ENCODE results near the gene PYGL.
A peak's percentile ranks its signal among the peaks of the same experiment; 100 is the strongest.

Gene PYGL

DNA sequence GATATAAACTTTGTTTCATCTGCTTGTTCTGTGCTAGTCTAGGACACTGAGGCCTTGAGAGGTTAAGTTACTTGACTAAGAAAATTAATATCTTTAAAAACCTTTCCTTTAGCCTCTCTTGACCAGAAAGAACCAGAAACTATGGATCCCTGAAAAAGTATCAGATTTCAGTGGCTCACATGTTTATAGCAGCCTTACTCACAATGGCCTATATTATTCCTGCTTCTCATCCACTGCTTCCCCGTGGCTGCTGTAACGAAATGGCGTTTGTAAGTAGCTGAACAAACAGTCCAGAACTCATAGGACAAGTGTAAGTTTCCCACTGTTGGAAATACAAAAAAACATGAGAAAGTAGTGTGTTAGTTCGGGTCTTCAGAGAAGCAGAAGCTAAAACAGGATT lies 3.2 kb upstream of the PYGL start:
- H3K79me1 ChIP-seq (ENCODE audit: low read depth, low read length): no peaks in the 10 kb centered on the region
- no peak for DNase-seq (ENCODE audit: low spot score)
- H2AK5ac ChIP-seq (ENCODE audit: low read depth, low read length): no peak overlapping the region
- no peak overlapping the region for H3K4me3 ChIP-seq (ENCODE audit: low read length in 2 of 2)
- H3K4me2 ChIP-seq (ENCODE audit: insufficient read depth, low read length, poor library complexity, severe bottlenecking): no peak overlapping the region
- H2AFZ ChIP-seq (ENCODE audit: low read length): peak overlapping the region; percentile 88
- peaks cover 0 to 12% of the 10 kb centered on the region in 2 donors for H3K9me3 ChIP-seq (replicated peaks in 1 of 2; ENCODE audit: control insufficient read depth in 2 of 2, insufficient read depth in 1 of 2, low read depth in 1 of 2, low read length in 2 of 2)
- H3K23ac ChIP-seq (ENCODE audit: low read depth, low read length, poor library complexity): no peak overlapping the region
- peaks cover 2 to 5% of the 10 kb centered on the region in 2 donors for H3K4me1 ChIP-seq (ENCODE audit: control insufficient read depth in 2 of 2, insufficient read depth in 1 of 2, low read depth in 1 of 2, low read length in 2 of 2)
- H2BK120ac ChIP-seq (ENCODE audit: low read depth, low read length): no peak overlapping the region
- no peak overlapping the region for H4K91ac ChIP-seq (ENCODE audit: low read depth, low read length, poor library complexity)
- no peak overlapping the region for H2BK12ac ChIP-seq (ENCODE audit: low read length)
- no peak overlapping the region for H2BK5ac ChIP-seq (ENCODE audit: low read length)
- H3K9ac ChIP-seq (ENCODE audit: low read depth, low read length, poor library complexity): no peak overlapping the region
- H3K27ac ChIP-seq (replicated peaks; ENCODE audit: low read length): no peak overlapping the region
- H3K14ac ChIP-seq (ENCODE audit: low read length): no peak overlapping the region
- no peak overlapping the region for H2BK15ac ChIP-seq (ENCODE audit: low read length)
- no peaks in the 10 kb centered on the region for H3K27me3 ChIP-seq (ENCODE audit: control insufficient read depth in 3 of 3, insufficient read depth in 3 of 3, low read depth in 1 of 3, low read length in 3 of 3)
- no peaks in the 10 kb centered on the region for H3K36me3 ChIP-seq (replicated peaks in 1 of 2; ENCODE audit: control insufficient read depth in 2 of 2, insufficient read depth in 2 of 2, low read length in 2 of 2)
- no peak overlapping the region for H3K18ac ChIP-seq (ENCODE audit: low read length)
- no peak overlapping the region for H4K8ac ChIP-seq (ENCODE audit: low read depth, low read length)
- WGBS, 2 donors (ENCODE audit: extremely low coverage in 2 of 2, insufficient read length in 2 of 2, insufficient replicate concordance in 1 of 2): no CpG with 5 or more reads among the region's 4 CpGs
- H3K4ac ChIP-seq (ENCODE audit: low read length): no peak overlapping the region

DNA sequence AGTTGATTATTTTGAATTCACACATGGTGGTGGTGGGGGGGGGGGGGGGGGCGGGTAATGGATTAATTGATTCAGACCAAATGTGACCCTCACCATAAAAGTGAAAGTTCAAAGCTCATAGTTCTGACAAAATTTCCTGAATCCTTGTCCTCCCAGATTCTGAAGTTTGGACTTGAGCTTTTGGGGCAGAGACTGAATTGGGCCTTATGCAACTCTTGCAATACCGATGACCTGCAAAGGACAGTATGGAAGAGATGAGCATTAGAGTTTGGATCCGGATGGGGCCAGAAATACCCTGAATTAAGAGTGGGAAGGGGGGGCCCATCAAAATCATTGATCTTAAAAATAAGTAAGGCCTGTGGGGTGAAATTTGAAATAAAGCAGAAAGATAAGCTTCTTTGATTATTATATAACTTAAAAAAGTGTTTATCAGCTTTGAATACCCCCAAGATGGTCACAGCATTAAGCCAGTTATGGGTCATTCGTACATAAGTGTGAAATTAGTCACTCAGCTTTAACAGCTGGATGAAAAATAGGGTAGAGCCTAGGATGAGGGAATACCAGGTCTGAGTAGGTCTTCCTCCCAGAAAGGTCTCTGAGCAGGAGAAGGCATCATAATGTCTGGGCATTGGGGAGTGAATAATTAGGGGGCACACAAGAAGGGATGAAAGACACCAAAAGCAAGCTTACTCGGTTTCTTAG lies 2.1 kb upstream of the PYGL start:
- Histone ChIP-seq H4K8ac (ENCODE audit: low read depth, low read length) (no peak overlapping the region), H2BK15ac (ENCODE audit: low read length) (no peak overlapping the region), H3K36me3 (replicated peaks in 1 of 2; ENCODE audit: control insufficient read depth in 2 of 2, insufficient read depth in 2 of 2, low read length in 2 of 2) (no peaks in the 10 kb centered on the region), H3K27me3 (ENCODE audit: control insufficient read depth in 3 of 3, insufficient read depth in 3 of 3, low read depth in 1 of 3, low read length in 3 of 3) (no peaks in the 10 kb centered on the region), H3K79me1 (ENCODE audit: low read depth, low read length) (no peaks in the 10 kb centered on the region), H3K9ac (ENCODE audit: low read depth, low read length, poor library complexity) (no peak overlapping the region), H3K4me3 (ENCODE audit: low read length in 2 of 2) (no peak overlapping the region), H2AFZ (ENCODE audit: low read length) (no peak overlapping the region), H3K23ac (ENCODE audit: low read depth, low read length, poor library complexity) (no peak overlapping the region), H3K4ac (ENCODE audit: low read length) (no peak overlapping the region), H2BK120ac (ENCODE audit: low read depth, low read length) (no peak overlapping the region), H2AK5ac (ENCODE audit: low read depth, low read length) (no peak overlapping the region), H3K4me1 (ENCODE audit: control insufficient read depth in 2 of 2, insufficient read depth in 1 of 2, low read depth in 1 of 2, low read length in 2 of 2) (peaks cover 2 to 3% of the 10 kb centered on the region in 2 donors), H4K91ac (ENCODE audit: low read depth, low read length, poor library complexity) (no peak overlapping the region), H3K9me3 (replicated peaks in 1 of 2; ENCODE audit: control insufficient read depth in 2 of 2, insufficient read depth in 1 of 2, low read depth in 1 of 2, low read length in 2 of 2) (peaks cover 0 to 12% of the 10 kb centered on the region in 2 donors), H3K18ac (ENCODE audit: low read length) (no peak overlapping the region), H3K27ac (replicated peaks; ENCODE audit: low read length) (no peak overlapping the region), H2BK12ac (ENCODE audit: low read length) (no peak overlapping the region), H3K14ac (ENCODE audit: low read length) (no peak overlapping the region), H3K4me2 (ENCODE audit: insufficient read depth, low read length, poor library complexity, severe bottlenecking) (no peak overlapping the region), H2BK5ac (ENCODE audit: low read length) (no peak overlapping the region)
- no peak for DNase-seq (ENCODE audit: low spot score)
- WGBS, 2 donors (ENCODE audit: extremely low coverage in 2 of 2, insufficient read length in 2 of 2, insufficient replicate concordance in 1 of 2): no CpG with 5 or more reads among the region's 5 CpGs

DNA sequence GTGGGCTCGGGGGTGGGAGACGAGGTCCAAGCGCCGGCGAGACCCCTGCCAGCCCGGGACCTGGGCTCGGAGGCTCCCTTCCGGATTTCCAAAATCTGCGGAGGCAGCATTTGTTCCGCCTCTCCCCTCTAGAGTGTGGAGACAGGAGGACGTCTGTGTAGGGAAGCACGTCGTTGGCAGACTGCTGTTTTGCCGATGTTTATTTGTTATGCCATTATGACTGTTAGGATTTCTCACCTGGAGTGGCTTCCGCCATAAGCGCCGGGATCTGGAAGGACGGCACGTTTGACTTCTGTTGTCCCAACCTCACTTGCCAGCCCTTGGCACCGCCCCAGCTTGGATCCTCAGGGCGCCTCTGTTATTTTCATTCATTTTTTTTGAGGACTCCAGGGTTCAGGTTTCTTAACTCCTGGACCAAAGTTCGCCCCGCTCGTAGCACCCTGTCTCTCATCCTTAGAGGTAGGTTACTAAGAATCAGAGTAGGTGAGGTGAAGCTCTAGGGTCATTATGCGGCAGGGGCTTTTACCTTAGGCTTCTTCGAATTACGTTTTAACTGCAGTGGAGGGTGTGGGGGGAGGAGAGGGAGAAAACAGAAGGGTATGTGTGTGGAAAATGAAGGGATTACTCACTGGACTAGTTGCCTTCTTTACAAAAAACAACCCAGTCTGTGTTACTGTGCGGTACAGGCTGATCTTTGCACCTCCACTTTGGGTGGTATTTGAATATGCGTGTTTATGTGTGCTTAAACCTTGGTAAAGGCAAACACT lies 547 bp upstream of the PYGL start:
- DNase-seq (ENCODE audit: low spot score): no peak
- H3K36me3 ChIP-seq (replicated peaks in 1 of 2; ENCODE audit: control insufficient read depth in 2 of 2, insufficient read depth in 2 of 2, low read length in 2 of 2): no peaks in the 10 kb centered on the region
- peak overlapping the region; percentile 98 for H2AFZ ChIP-seq (ENCODE audit: low read length)
- no peak overlapping the region for H4K91ac ChIP-seq (ENCODE audit: low read depth, low read length, poor library complexity)
- H2AK5ac ChIP-seq (ENCODE audit: low read depth, low read length): no peak overlapping the region
- WGBS, 2 donors (ENCODE audit: extremely low coverage in 2 of 2, insufficient read length in 2 of 2, insufficient replicate concordance in 1 of 2): no CpG with 5 or more reads among the region's 29 CpGs
- peak overlapping the region; percentile 84 for H2BK5ac ChIP-seq (ENCODE audit: low read length)
- peak overlapping the region; percentile 96 for H3K23ac ChIP-seq (ENCODE audit: low read depth, low read length, poor library complexity)
- peak overlapping the region; percentile 79 for H3K4me2 ChIP-seq (ENCODE audit: insufficient read depth, low read length, poor library complexity, severe bottlenecking)
- no peak overlapping the region for H2BK15ac ChIP-seq (ENCODE audit: low read length)
- H3K4ac ChIP-seq (ENCODE audit: low read length): no peak overlapping the region
- no peaks in the 10 kb centered on the region for H3K27me3 ChIP-seq (ENCODE audit: control insufficient read depth in 3 of 3, insufficient read depth in 3 of 3, low read depth in 1 of 3, low read length in 3 of 3)
- no peak overlapping the region for H3K27ac ChIP-seq (replicated peaks; ENCODE audit: low read length)
- H3K9me3 ChIP-seq (replicated peaks in 1 of 2; ENCODE audit: control insufficient read depth in 2 of 2, insufficient read depth in 1 of 2, low read depth in 1 of 2, low read length in 2 of 2): peaks cover 0 to 12% of the 10 kb centered on the region in 2 donors
- no peak overlapping the region for H4K8ac ChIP-seq (ENCODE audit: low read depth, low read length)
- no peaks in the 10 kb centered on the region for H3K79me1 ChIP-seq (ENCODE audit: low read depth, low read length)
- H2BK120ac ChIP-seq (ENCODE audit: low read depth, low read length): no peak overlapping the region
- H3K4me1 ChIP-seq (ENCODE audit: control insufficient read depth in 2 of 2, insufficient read depth in 1 of 2, low read depth in 1 of 2, low read length in 2 of 2): peaks cover 2 to 3% of the 10 kb centered on the region in 2 donors
- no peak overlapping the region for H3K14ac ChIP-seq (ENCODE audit: low read length)
- H3K4me3 ChIP-seq (ENCODE audit: low read length in 2 of 2): peak overlapping the region; percentile 70 to 91
- H2BK12ac ChIP-seq (ENCODE audit: low read length): no peak overlapping the region
- peak overlapping the region; percentile 98 for H3K18ac ChIP-seq (ENCODE audit: low read length)
- no peak overlapping the region for H3K9ac ChIP-seq (ENCODE audit: low read depth, low read length, poor library complexity)

DNA sequence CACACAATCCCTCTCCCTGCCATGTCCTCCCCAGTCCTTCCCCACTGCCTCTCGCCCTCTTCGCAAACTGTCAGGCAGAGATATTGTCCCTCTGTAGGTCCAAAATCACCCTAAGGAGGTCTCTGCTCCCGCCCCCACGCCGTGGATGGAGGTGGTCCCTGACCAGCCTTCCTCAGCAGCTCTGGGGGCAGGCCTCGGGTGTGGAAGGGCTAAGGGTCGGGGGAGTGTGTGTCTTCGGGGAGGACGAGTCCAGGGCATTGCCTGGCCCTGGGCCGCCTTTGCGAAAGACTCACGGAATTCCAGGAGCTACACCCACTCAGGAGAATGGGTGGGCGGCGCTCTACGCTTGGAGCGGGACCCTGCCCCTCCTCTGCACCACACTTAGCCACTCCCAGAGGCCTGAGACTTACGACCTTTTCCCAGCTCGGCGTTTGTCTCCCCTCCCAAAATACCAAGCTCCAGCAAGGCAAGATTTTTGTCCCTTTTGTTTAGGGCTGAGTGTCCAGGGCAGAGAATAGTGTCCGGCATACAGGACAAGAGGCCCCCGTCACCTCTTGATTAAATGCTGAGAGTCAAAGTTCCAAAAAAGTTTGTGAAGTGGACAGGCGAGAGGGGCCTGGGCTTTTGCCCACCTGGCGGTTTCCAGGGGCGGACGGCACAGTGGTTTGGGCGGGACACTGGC lies 881 bp downstream of the PYGL start:
- no peaks in the 10 kb centered on the region for H3K36me3 ChIP-seq (replicated peaks in 1 of 2; ENCODE audit: control insufficient read depth in 2 of 2, insufficient read depth in 2 of 2, low read length in 2 of 2)
- no peaks in the 10 kb centered on the region for H3K27me3 ChIP-seq (ENCODE audit: control insufficient read depth in 3 of 3, insufficient read depth in 3 of 3, low read depth in 1 of 3, low read length in 3 of 3)
- peak overlapping the region; percentile 94 for H2BK15ac ChIP-seq (ENCODE audit: low read length)
- no peak overlapping the region for H4K91ac ChIP-seq (ENCODE audit: low read depth, low read length, poor library complexity)
- H3K27ac ChIP-seq (replicated peaks; ENCODE audit: low read length): peak overlapping the region; percentile 64
- H3K23ac ChIP-seq (ENCODE audit: low read depth, low read length, poor library complexity): peak overlapping the region; percentile 96
- peaks cover 0 to 5% of the 10 kb centered on the region in 2 donors for H3K9me3 ChIP-seq (replicated peaks in 1 of 2; ENCODE audit: control insufficient read depth in 2 of 2, insufficient read depth in 1 of 2, low read depth in 1 of 2, low read length in 2 of 2)
- H3K4me1 ChIP-seq (ENCODE audit: control insufficient read depth in 2 of 2, insufficient read depth in 1 of 2, low read depth in 1 of 2, low read length in 2 of 2): peaks cover 2 to 3% of the 10 kb centered on the region in 2 donors
- H3K4ac ChIP-seq (ENCODE audit: low read length): no peak overlapping the region
- no peak overlapping the region for H4K8ac ChIP-seq (ENCODE audit: low read depth, low read length)
- no peaks in the 10 kb centered on the region for H3K79me1 ChIP-seq (ENCODE audit: low read depth, low read length)
- peak overlapping the region; percentile 97 for H3K9ac ChIP-seq (ENCODE audit: low read depth, low read length, poor library complexity)
- WGBS, 2 donors (ENCODE audit: extremely low coverage in 2 of 2, insufficient read length in 2 of 2, insufficient replicate concordance in 1 of 2): no CpG with 5 or more reads among the region's 26 CpGs
- peak overlapping the region; percentile 31 for H3K14ac ChIP-seq (ENCODE audit: low read length)
- H2BK120ac ChIP-seq (ENCODE audit: low read depth, low read length): peak overlapping the region; percentile 88
- DNase-seq (ENCODE audit: low spot score): peak; percentile 63
- peak overlapping the region; percentile 98 for H2AFZ ChIP-seq (ENCODE audit: low read length)
- peak overlapping the region; percentile 79 for H3K4me2 ChIP-seq (ENCODE audit: insufficient read depth, low read length, poor library complexity, severe bottlenecking)
- H3K18ac ChIP-seq (ENCODE audit: low read length): peak overlapping the region; percentile 98
- peak overlapping the region; percentile 84 for H2BK5ac ChIP-seq (ENCODE audit: low read length)
- peak overlapping the region; percentile 79 for H2BK12ac ChIP-seq (ENCODE audit: low read length)
- no peak overlapping the region for H2AK5ac ChIP-seq (ENCODE audit: low read depth, low read length)
- peak overlapping the region; percentile 70 to 91 for H3K4me3 ChIP-seq (ENCODE audit: low read length in 2 of 2)
